PC-9 (cell line): ENCODE data around the gene CCDC134. TPM values are rescaled to one million over a fixed set of nuclear protein-coding genes. Genes with fewer than 3 reads are reported as not detected.

Source experiments
- BruUV-seq: library from RNA; stranded (reverse); fragments of 400-500 nt; replicated peaks from 2 replicates; lab custom pipeline; 2021; lab: Mats Ljungman, UMichigan
- CTCF ChIA-PET: fragments of 300-600 bp; sonication (Branson Sonifier 250); formaldehyde crosslinking; loops from one replicate; lab custom pipeline; 2022; ENCODE audit warnings: antibody characterized with exemption; lab: Charles Lee
- POLR2A ChIA-PET: fragments of 300-600 bp; sonication (Branson Sonifier 250); formaldehyde crosslinking; loops from one replicate; lab custom pipeline; 2022; ENCODE audit warnings: antibody characterized with exemption; ENCODE audit not compliant: unreplicated experiment; lab: Charles Lee
- DNase-seq, 2 experiments: peaks; one replicate each; pipeline versions ENCODE4 v3.0.0 to v3.0.0-alpha.2; 2015 to 2022; ENCODE audit warnings: mixed read lengths in 1 of 2
- H2AFZ ChIP-seq: fragments of 200-600 bp; sonication (generic); 2 replicates; pipeline ENCODE4 v1.8.1; 2017; ENCODE audit warnings: antibody characterized with exemption
- H3F3A ChIP-seq: fragments of 200-600 bp; sonication (generic); 2 replicates; pipeline ENCODE4 v1.8.1; 2017; ENCODE audit warnings: antibody characterized with exemption, mild to moderate bottlenecking, low read depth; ENCODE audit not compliant: insufficient read depth
- H3K27ac ChIP-seq: fragments of 200-600 bp; sonication (generic); 2 replicates; pipeline ENCODE4 v1.6.1; 2016; ENCODE audit warnings: mixed run types
- H3K27me3 ChIP-seq: fragments of 200-600 bp; sonication (generic); 2 replicates; pipeline ENCODE4 v1.6.1; 2016; ENCODE audit warnings: low read depth, mixed run types; ENCODE audit not compliant: insufficient read depth
- H3K36me3 ChIP-seq: fragments of 200-600 bp; sonication (generic); 2 replicates; pipeline ENCODE4 v1.6.1; 2016; ENCODE audit warnings: low read depth, mixed run types
- H3K4me1 ChIP-seq: fragments of 200-600 bp; sonication (generic); replicated peaks from 2 replicates; pipeline ENCODE4 v1.6.1; 2016; ENCODE audit warnings: mixed run types; ENCODE audit not compliant: insufficient read depth
- H3K4me2 ChIP-seq: fragments of 200-600 bp; sonication (generic); 2 replicates; pipeline ENCODE4 v1.6.1; 2017; ENCODE audit warnings: mixed run types
- H3K4me3 ChIP-seq: fragments of 200-600 bp; sonication (generic); 2 replicates; pipeline ENCODE4 v1.6.1; 2016; ENCODE audit warnings: mixed run types
- H3K79me2 ChIP-seq: fragments of 200-600 bp; sonication (generic); 2 replicates; pipeline ENCODE4 v1.6.1; 2017; ENCODE audit warnings: low read depth, mixed run types
- H3K9me2 ChIP-seq: fragments of 200-600 bp; sonication (generic); 2 replicates; pipeline ENCODE4 v1.8.1; 2017; ENCODE audit warnings: mild to moderate bottlenecking; ENCODE audit not compliant: insufficient read depth
- H3K9me3 ChIP-seq: fragments of 200-600 bp; sonication (generic); 2 replicates; pipeline ENCODE4 v1.8.1; 2016; ENCODE audit warnings: low read depth; ENCODE audit not compliant: insufficient read depth
- H4K20me1 ChIP-seq: fragments of 200-600 bp; sonication (generic); 2 replicates; pipeline ENCODE4 v1.8.1; 2017; ENCODE audit not compliant: insufficient read depth
- EZH2 ChIP-seq: fragments of 200-600 bp; sonication (generic); IDR thresholded peaks from 2 replicates; pipeline ENCODE4 v1.8.0; 2017; ENCODE audit warnings: antibody characterized with exemption, low read depth
- intact Hi-C: fragments of 100-400 bp; cut with micrococcal nuclease; formaldehyde crosslinking; loops from one replicate; pipeline ENCODE4 v1.10.0; 2022; ENCODE audit not compliant: unreplicated experiment
- total RNA-seq: library from RNA; stranded (reverse); gene quantifications from 2 replicates; pipeline ENCODE4 v1.2.3, GENCODE V29; 2021
- TF ChIP-seq, protein P1 (sequence below): fragments of 200-600 bp; sonication (generic); conservative IDR thresholded peaks from 2 replicates; pipeline ENCODE4 v1.6.1; 2017; ENCODE audit warnings: mixed run types, antibody characterized with exemption, mild to moderate bottlenecking, moderate library complexity

The CCDC134 gene
- total RNA-seq, 1 experiment from 2014 or later: 29.0 TPM

DNA sequence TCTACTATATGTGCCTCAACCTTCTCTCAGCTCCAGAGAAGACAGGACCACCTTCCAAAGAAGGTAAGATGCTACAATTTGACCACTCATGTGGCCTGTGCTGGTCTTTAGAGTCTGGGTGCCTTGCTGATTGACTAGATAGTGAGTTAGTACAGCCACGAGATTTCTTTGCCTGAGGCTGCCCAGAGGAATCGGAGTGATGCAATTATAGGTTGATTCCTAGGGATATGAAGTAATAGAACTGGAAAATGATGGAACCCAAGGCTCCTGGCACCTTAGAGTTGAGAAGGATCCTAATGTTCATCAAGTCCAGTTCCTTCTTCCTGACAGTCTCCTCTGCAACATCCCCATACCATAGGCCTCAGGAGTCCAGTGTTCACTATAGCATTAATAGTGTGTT lies 46.5 kb upstream of the CCDC134 start:
- no peak overlapping the region for H3K4me3 ChIP-seq
- H3K36me3 ChIP-seq: no peaks in the 10 kb centered on the region
- no peak for DNase-seq
- H3K79me2 ChIP-seq: no peaks in the 10 kb centered on the region
- ChIA-PET POLR2A (no interaction called here), CTCF (no interaction called here)
- no peaks in the 10 kb centered on the region for H3F3A ChIP-seq
- H4K20me1 ChIP-seq: no peaks in the 10 kb centered on the region
- no peaks in the 10 kb centered on the region for H3K27me3 ChIP-seq
- H3K9me3 ChIP-seq: no peaks in the 10 kb centered on the region
- H2AFZ ChIP-seq: no peak overlapping the region
- intact Hi-C loops: no loop called here
- H3K4me2 ChIP-seq: no peak overlapping the region
- no peak for TF ChIP-seq EZH2
- TF ChIP-seq, protein P1, sequence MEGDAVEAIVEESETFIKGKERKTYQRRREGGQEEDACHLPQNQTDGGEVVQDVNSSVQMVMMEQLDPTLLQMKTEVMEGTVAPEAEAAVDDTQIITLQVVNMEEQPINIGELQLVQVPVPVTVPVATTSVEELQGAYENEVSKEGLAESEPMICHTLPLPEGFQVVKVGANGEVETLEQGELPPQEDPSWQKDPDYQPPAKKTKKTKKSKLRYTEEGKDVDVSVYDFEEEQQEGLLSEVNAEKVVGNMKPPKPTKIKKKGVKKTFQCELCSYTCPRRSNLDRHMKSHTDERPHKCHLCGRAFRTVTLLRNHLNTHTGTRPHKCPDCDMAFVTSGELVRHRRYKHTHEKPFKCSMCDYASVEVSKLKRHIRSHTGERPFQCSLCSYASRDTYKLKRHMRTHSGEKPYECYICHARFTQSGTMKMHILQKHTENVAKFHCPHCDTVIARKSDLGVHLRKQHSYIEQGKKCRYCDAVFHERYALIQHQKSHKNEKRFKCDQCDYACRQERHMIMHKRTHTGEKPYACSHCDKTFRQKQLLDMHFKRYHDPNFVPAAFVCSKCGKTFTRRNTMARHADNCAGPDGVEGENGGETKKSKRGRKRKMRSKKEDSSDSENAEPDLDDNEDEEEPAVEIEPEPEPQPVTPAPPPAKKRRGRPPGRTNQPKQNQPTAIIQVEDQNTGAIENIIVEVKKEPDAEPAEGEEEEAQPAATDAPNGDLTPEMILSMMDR: no peak
- no TSS peak for BruUV-seq
- H3K9me2 ChIP-seq: no peaks in the 10 kb centered on the region
- H3K4me1 ChIP-seq: peaks cover 4% of the 10 kb centered on the region; the same call in 1 of the 2 replicates
- H3K27ac ChIP-seq: no peak overlapping the region

DNA sequence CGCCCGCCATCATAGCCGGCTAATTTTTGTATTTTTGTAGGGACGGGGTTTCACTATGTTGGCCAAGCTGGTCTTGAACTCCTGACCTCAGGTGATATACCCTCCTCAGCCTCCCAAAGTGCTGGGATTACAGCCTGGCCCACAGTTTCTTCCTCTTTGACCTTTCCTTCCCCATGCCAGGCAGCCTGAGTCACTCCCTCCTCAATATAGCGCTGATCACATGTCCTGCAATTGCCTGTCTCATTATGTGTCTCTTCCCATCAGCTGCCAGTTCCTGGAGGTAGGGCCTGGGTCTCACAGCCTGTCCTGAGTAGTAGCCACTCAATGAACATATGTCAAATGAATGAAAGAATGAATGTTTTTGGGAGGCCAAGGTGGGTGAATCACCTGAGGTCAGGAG lies 43.0 kb upstream of the CCDC134 start:
- Histone ChIP-seq H3K79me2 (no peaks in the 10 kb centered on the region), H3K9me2 (no peaks in the 10 kb centered on the region), H3K4me1 (peaks cover 4% of the 10 kb centered on the region; the same call in 1 of the 2 replicates), H4K20me1 (no peaks in the 10 kb centered on the region), H3K27ac (no peak overlapping the region), H3K27me3 (no peaks in the 10 kb centered on the region), H3K36me3 (no peaks in the 10 kb centered on the region), H3F3A (no peaks in the 10 kb centered on the region; the same call in 1 of the 2 replicates), H2AFZ (no peak overlapping the region), H3K4me3 (no peak overlapping the region), H3K4me2 (no peak overlapping the region), H3K9me3 (no peaks in the 10 kb centered on the region)
- TF ChIP-seq EZH2: no peak
- TF ChIP-seq, protein P1: no peak
- no peak for DNase-seq
- BruUV-seq: no TSS peak
- CTCF ChIA-PET: no interaction called here
- POLR2A ChIA-PET: interaction anchor here (0.7 kb wide), 1 partner anchor 11 kb away, joined by 3 read pairs; no protein-coding TSS in a partner anchor
- intact Hi-C loops: no loop called here

DNA sequence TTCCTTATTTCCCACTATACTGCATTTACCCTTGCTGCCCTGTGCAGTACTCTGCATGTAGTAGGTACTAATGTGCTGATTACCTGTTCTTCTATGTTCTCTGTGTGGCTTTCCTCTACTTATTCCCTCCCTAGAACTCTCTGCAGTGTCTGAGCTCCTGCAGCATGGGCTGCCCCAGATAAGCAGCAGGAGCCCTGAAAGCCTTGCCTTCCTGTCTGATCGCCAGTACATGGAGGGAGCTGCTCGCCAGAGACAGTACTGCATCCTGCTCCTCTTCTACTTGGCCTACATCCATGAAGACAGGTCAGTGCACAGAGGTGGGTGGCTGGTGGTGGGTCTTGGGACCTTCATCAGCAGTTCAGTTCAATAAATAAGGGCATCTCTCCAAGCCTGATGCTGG lies 42.2 kb upstream of the CCDC134 start:
- H3K9me2 ChIP-seq: no peaks in the 10 kb centered on the region
- TF ChIP-seq EZH2: no peak
- TF ChIP-seq, protein P1: no peak
- no peaks in the 10 kb centered on the region for H3K36me3 ChIP-seq
- no peak overlapping the region for H3K4me3 ChIP-seq
- no peaks in the 10 kb centered on the region for H3K79me2 ChIP-seq
- no peak overlapping the region for H2AFZ ChIP-seq
- H3K27ac ChIP-seq: no peak overlapping the region
- no peaks in the 10 kb centered on the region for H3K9me3 ChIP-seq
- POLR2A ChIA-PET: no interaction called here
- no peak overlapping the region for H3K4me2 ChIP-seq
- no TSS peak for BruUV-seq
- H3K4me1 ChIP-seq: peaks cover 4% of the 10 kb centered on the region; the same call in 1 of the 2 replicates
- intact Hi-C loops: no loop called here
- H3F3A ChIP-seq: no peaks in the 10 kb centered on the region; the same call in 1 of the 2 replicates
- no peaks in the 10 kb centered on the region for H3K27me3 ChIP-seq
- CTCF ChIA-PET: interaction anchor here (0.6 kb wide), 1 partner anchor 196 kb away, joined by 16 read pairs; no protein-coding TSS in a partner anchor
- DNase-seq: no peak
- no peaks in the 10 kb centered on the region for H4K20me1 ChIP-seq
